NCI-H2081 (cell line): ENCODE data around the gene FAM156B.
"Not testable (repeated sequence)": the region's sequence is repeated elsewhere in the genome, so short reads cannot be mapped to it uniquely, and the experiment has no call there.

Source experiments
- DNase-seq, 2 experiments: peaks; one replicate each; lab custom pipeline; 2025; lab: John Stamatoyannopoulos, UW

Gene FAM156B

DNA sequence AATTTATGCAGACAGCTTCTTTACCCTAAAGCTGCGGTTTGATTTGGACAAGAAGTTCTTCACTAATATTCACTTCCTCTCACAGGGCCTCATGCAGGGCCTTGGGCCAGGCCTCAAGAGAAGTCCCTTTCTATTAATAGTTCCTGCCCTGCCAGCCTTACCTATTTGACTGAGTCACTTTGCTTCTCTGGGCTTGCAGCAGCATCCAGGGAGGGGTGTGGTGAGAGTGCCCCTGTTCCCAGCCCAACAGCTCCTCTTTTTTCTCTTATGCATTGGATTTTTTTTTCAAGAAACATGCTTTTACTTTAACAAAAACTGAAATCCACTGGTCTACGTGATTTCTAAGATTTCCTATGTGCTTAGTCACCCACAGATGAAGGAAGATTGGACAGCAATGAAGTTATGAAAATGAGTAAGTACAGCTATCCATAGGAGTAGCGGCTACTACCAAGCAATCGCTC is 26.7 kb downstream of the FAM156B start:
- no peak for DNase-seq

DNA sequence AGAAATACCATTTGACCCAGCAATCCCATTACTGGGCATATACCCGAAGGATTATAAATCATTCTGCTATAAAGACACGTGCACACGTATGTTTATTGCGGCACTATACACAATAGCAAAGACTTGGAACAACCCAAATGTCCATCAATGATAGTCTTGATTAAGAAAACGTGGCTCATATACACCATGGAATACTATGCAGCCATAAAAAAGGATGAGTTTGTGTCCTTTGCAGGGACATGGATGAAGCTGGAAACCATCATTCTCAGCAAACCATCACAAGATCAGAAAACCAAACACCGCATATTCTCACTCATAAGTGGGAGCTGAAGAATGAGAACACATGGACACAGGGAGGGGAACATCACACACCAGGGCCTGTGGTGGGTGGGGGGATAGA is 33.1 kb downstream of the FAM156B start:
- not testable (repeated sequence) for DNase-seq

DNA sequence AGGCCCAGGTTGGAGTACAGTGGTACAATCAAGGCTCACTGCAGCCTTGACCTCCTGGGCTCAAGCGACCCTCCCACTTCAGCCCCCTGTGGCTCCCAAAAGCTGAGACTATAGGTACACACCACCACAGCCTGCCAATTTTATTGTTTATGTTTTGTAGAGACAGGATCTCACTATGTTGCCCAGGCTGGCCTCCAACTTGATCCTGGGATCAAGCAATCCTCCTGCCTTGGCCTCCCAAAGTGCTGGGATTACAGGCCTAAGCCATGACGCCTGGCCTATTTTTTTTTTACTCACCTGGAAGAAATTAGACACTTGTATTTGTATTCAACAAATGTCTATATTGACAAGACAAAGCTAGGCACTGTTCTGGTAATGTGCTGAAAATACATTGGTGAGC is 36.1 kb downstream of the FAM156B start:
- no peak for DNase-seq

DNA sequence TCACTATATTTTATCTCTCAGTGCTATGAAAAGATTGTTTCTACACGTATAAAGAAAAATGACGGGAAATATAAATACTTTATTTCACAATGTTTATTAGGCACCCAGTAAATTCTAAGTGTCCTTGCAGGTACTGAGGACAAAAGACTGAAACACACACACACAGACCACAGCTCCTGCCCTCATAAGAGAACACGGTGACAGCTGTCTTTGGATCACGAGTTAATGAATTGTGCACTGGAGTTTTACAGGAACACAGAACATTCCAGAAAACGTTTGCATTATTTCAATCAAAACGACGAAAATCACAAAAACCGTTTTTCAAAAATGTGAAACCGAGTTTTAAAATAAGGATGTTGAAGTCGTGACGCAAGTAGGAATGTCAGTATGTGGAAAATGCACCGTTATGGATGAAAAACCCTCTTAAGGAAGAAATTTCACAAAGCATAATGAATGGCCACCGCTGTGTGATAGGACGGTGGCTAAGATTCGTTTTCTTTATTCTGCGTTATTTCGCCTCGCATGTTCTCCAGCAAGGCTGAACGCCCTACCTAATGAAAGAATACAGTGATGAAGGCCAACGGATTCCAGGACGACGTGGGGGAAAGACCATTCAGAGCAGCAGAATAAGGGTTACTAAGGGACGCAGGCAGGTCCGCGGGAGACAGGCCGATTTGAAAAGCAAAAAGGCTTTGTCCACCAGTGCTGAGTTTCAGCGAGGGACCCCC is 37.0 kb downstream of the FAM156B start:
- no peak for DNase-seq

DNA sequence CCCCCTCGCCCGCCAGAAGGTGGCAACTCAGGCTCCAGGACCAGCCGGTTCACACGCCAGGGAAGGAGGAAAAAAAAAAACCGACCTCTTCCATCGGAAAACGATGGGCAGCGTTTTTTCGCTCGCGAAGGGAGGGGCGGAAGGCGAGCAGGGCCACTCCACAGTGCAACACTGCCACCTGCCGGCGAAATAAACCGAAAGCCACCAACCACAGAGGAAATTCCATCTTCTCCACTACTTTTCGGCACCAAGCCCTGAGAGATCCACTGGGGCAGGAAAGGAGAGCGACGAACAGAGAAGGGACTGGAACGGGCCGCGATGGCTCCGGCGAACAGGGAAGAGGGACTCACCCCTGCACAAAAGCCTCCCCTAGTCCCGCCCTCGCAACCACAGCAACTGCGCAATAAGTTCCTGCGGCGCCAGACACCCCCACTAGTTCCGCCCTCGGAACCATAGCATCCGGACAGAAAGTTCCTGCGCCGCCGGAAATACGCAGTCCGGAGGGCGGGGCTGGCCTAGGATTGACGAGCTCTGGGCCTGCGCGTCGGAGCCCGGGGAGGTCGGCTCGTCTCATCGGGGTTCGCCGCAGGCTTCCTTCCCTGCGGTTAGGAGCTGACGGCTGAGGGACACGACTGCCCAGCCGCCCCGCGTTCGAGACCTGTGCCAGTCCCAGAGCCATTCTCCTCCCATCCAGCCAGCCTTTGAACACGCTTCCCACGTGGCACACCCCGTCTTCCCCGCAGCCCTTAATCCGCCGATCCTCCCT is 37.8 kb downstream of the FAM156B start:
- DNase-seq, result peak; percentile 96 to 98

DNA sequence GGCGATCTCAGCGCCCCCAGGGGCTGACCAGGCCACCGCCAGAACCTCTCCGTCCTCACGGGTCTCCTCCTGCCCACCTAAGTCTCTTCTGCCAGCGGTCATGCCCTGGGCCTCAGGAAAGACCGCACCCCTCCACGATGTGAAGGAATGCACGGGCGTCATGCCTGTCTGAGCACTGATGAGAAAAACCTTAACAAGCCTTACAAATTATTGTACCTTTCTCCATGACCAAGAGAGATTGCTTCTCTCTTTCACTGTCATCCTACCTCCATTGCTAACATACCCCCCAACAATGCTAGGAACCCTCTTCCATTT is 38.3 kb downstream of the FAM156B start:
- not testable (repeated sequence) for DNase-seq

DNA sequence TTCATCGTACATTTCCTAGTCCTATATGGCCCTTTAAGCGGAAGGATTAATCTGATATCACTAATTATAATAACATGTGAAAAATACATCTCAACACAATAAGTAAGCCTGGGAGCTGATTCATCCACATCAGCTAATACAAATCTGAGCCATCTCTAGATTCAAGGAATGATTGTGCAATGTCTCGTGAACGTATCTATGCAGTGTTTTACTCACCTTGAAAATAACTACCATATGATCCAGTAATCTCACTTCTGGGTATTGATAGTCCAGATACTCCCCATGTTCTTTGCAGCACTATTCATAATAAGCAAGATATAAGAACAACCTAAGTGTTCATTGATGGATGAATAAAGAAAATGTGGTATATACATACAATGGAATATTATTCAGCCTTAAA is 43.6 kb downstream of the FAM156B start:
- DNase-seq, result not testable (repeated sequence)

DNA sequence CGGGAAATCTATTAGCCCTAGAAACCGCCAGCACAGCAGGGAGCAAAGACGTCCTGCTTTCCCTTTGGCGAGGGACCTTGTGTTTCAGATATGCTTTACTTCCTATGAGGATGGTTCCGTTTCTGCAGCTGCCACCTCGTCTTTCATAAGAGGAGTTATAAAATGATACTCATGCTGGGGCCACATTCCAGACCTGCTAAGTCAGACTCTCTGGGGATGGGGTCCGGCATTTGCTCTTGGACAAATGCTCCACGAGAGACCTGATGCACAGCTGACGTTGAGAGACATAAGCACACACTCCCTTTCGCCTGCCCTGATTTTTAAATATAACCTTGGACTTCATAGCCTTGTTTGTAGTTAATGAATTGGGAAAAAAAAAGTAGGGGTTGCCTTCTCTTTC is 44.6 kb downstream of the FAM156B start:
- not testable (repeated sequence) for DNase-seq

DNA sequence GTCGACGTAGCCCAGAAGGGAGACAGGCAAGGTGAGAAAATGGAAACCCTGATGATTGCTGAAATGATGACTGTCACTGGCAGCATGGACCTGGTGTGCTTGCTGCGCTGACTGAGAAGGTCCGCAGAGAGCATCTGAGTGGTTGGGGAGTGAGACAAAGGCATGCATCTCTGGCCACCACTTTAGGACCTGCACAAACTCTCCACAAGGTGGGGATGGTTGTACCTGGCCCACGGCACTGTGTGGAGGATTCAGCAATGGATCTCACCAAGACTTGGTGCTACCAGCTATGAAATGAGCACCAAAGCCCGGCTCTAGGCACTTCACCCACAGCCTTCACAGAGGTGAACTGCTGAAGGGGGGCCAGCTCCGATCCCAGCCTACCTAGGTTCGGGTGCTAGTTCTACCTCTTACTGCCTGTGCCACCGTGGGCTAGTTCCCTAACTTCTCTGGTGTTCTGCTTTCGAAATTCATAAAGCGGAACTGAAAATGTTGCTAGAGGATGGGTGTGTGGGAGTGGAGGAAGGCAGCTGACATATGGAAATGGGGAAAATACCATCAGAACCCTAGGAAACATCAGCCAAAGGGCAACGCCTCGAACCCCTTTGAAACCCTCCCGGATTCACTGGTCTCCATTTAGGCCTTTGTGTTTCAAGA is 48.8 kb downstream of the FAM156B start:
- not testable (repeated sequence) for DNase-seq

DNA sequence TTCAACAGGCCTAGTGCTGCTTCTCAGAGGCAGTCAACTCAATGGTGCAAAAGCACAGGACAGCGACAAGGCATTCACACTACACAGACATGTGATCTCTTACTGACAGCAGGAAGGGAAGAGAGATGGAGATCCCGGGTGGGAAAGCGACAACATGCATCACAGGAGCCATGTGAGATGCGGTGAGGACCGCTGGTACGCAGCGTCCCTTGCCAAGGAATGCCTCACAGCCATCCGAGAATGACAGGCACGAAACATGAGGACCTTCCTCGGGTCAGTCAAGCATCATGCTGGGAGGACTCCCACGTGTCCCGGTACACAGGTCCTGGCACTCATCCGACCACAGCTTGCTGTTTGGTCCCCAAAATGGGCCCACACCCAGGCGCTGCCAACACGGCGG is 50.4 kb downstream of the FAM156B start:
- DNase-seq, result not testable (repeated sequence)

DNA sequence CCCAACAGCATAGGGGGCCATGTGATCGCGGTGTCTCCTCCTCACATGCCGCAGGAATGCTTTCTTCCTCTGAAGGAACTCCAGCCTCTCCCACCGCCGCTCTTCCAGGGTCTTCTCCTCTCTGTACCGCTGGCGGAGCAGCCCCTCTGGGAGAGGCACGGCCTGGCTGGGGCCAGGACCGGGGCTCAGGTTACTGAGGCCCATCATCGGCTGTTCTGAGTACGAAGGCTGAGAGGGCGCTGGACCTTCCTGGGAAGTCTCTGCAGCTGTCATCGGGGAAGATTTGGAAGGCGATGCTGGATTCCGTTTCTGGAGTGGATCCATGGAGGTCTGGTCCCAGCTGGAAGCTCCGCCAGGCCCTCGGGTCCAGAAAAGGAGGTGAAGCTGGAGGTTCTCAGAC is 51.1 kb downstream of the FAM156B start:
- not testable (repeated sequence) for DNase-seq

DNA sequence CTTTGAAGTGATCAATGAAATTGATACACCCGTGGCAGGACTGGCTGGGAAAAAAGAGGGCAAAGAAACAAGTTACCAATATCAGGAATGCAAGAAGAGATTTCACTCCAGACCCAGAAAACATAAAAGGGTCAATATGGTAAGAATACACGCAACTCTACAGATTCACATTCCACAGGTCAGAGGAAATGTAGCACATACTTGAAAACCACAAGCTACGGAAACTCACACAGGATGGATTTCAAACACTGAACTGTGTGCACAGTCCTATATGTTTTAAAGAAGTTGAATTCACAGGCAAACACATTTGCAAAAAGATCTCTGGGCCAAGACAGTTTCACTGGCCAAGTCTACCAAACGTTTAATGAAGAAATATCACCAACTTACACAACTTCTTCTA is 52.2 kb downstream of the FAM156B start:
- not testable (repeated sequence) for DNase-seq

DNA sequence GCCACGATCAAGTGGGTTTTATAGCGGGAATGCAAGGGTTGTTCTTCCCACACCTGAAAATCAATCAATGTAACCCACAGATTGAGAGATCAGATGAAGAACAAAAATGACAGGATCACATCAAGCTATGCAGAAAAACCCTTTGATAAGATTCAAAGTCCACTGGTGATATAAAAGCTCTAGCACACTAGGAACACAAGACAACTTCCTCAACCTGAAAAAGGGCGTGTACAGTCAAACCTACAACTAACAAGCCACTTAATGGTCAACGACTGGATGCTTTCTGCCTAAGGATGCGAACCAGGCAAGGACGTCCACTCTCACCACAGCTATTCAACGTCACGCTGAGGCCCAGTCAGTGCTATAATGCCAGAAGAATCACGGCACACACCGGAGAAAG is 52.8 kb downstream of the FAM156B start:
- not testable (repeated sequence) for DNase-seq
